K562 (cell line): ENCODE results near the gene CGREF1. TPM values are rescaled to one million over a fixed set of nuclear protein-coding genes. Genes with fewer than 3 reads are reported as not detected.

Experiments used
- CREBBP ChIP-seq: IDR thresholded peaks from one replicate; pipeline ENCODE4 v1.6.1; 2012; ENCODE audit warnings: low read depth, mild to moderate bottlenecking, control low read depth, inconsistent platforms, low read length
- HNRNPL ChIP-seq: fragments of 200-400 bp; formaldehyde crosslinking; IDR thresholded peaks from 2 replicates; pipeline ENCODE4 v1.6.1; 2017; ENCODE audit warnings: low read depth, mild to moderate bottlenecking, low read length
- PTRF ChIP-seq: fragments of 450-650 bp; IDR thresholded peaks from 2 replicates; pipeline ENCODE4 v1.6.1; 2016; ENCODE audit warnings: mild to moderate bottlenecking, missing genetic modification characterization, missing compliant biosample characterization
- TAF1 ChIP-seq: IDR thresholded peaks from 2 replicates; pipeline ENCODE4 v1.6.1; 2011; ENCODE audit warnings: mild to moderate bottlenecking, low read length, moderate library complexity; ENCODE audit not compliant: insufficient read depth, control insufficient read depth, severe bottlenecking; ENCODE audit errors: extremely low read depth
- ZBTB7A ChIP-seq: IDR thresholded peaks from 2 replicates; pipeline ENCODE4 v1.6.1; 2011; ENCODE audit warnings: low read depth, mild to moderate bottlenecking, low read length, moderate library complexity, borderline replicate concordance; ENCODE audit not compliant: control insufficient read depth
- ZNF124 ChIP-seq: sonication (generic); formaldehyde crosslinking; IDR thresholded peaks from 2 replicates; pipeline ENCODE4 v1.8.1; 2022; ENCODE audit warnings: missing genetic modification reagents
- ZNF165 ChIP-seq: fragments of 250-450 bp; sonication (Bioruptor Pico); IDR thresholded peaks from 2 replicates; pipeline ENCODE4 v1.4.0; 2020; ENCODE audit warnings: borderline replicate concordance
- polyA plus RNA-seq, 8 experiments: library from polyadenylated mRNA; depleted of rRNA in 4 of 8; stranded (reverse) in 5 of 8; unstranded in 3 of 8; fragments of >200 nt; fragmentation: Nextera tagmentation in 2 of 8; fragmentation: Illumina TruSeq in 1 of 8; extraction: Ambion mirVana in 2 of 8; extraction: Trizol in 1 of 8; gene quantifications; 2 replicates each; pipeline versions ENCODE4 v1.2.1 to v1.2.3, GENCODE V29; 2011 to 2014; ENCODE audit warnings: inconsistent platforms in 1 of 8, missing spikeins in 1 of 8
- total RNA-seq, 7 experiments: library from RNA; depleted of rRNA in 6 of 7; stranded (reverse); fragments of >200 nt in 6 of 7; fragmentation: Illumina TruSeq in 2 of 7; extraction: Trizol in 2 of 7; gene quantifications; 2 replicates each; pipeline versions ENCODE4 v1.2.1 to v1.2.3, GENCODE V29; 2011 to 2021; ENCODE audit warnings: low replicate concordance in 1 of 7
- TF ChIP-seq, protein P1 (sequence below), 2 experiments: fragments of 450-650 bp; formaldehyde crosslinking in 1 of 2; IDR thresholded peaks; 2 replicates each; pipeline versions ENCODE4 v1.4.0 to v1.6.1; 2014 to 2020; ENCODE audit warnings: mild to moderate bottlenecking in 2 of 2, borderline replicate concordance in 1 of 2, low read depth in 1 of 2
- TF ChIP-seq, protein P2 (sequence below): fragments of 250-450 bp; sonication (Bioruptor Pico); IDR thresholded peaks from 2 replicates; pipeline ENCODE4 v1.4.0; 2020

The CGREF1 gene
- total and polyA plus RNA-seq, 9 of the 15 experiments (the other 6 are each of a cell fraction or from before 2014, with no cell fraction given): 0.07 to 0.50 (median 0.37) TPM

DNA sequence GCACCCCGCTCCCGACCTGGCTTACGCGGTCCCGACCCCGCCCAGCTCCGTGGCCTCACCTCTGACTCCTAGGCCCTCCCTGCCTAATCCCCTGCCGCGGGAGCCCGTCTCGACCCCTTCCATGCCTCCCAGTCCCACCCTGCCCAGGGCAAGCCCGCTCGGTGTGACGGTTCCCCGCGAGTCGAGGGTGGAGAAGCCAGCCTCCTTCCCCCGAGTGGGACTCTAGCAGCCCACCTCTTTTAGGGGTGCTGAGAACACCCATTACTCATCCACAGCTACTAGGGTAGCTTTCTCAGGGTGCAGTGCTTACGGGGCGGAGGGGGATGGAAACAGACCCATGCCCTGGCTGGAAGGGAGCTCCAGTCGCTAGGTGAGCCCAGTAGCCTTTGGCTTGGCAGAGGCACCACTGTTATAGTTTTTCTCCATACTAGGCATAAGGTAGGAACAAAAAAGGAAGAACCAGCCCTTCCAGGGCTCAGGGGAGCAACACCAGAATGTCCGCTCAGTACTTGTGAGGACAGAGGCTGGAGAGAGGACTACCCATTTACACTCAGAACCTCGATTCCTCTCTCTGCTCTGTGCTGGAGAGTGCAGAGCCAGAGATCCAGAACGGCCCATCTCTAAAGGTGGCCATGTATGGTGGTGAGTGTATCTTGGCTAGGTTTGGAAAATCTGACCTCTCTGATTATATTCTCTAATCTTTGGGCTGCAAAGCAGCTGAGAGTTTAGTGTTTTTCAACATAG lies 66.9 kb downstream of the CGREF1 start (continued):
- TF ChIP-seq, protein P1, sequence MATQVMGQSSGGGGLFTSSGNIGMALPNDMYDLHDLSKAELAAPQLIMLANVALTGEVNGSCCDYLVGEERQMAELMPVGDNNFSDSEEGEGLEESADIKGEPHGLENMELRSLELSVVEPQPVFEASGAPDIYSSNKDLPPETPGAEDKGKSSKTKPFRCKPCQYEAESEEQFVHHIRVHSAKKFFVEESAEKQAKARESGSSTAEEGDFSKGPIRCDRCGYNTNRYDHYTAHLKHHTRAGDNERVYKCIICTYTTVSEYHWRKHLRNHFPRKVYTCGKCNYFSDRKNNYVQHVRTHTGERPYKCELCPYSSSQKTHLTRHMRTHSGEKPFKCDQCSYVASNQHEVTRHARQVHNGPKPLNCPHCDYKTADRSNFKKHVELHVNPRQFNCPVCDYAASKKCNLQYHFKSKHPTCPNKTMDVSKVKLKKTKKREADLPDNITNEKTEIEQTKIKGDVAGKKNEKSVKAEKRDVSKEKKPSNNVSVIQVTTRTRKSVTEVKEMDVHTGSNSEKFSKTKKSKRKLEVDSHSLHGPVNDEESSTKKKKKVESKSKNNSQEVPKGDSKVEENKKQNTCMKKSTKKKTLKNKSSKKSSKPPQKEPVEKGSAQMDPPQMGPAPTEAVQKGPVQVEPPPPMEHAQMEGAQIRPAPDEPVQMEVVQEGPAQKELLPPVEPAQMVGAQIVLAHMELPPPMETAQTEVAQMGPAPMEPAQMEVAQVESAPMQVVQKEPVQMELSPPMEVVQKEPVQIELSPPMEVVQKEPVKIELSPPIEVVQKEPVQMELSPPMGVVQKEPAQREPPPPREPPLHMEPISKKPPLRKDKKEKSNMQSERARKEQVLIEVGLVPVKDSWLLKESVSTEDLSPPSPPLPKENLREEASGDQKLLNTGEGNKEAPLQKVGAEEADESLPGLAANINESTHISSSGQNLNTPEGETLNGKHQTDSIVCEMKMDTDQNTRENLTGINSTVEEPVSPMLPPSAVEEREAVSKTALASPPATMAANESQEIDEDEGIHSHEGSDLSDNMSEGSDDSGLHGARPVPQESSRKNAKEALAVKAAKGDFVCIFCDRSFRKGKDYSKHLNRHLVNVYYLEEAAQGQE (IDR thresholded peaks at IDR 0.05; ENCODE audit: borderline replicate concordance): no peak; the same call in 1 of the 2 replicates
- TF ChIP-seq, protein P1 (CRISPR knock-in tag; IDR thresholded peaks at IDR 0.05; ENCODE audit: low read depth): 0 out of 2 replicates have a peak, but pooled peaks have one; percentile 20
- TF ChIP-seq CREBBP: no peak
- TF ChIP-seq ZNF124 (CRISPR knock-in tag): no peak
- TF ChIP-seq, protein P2, sequence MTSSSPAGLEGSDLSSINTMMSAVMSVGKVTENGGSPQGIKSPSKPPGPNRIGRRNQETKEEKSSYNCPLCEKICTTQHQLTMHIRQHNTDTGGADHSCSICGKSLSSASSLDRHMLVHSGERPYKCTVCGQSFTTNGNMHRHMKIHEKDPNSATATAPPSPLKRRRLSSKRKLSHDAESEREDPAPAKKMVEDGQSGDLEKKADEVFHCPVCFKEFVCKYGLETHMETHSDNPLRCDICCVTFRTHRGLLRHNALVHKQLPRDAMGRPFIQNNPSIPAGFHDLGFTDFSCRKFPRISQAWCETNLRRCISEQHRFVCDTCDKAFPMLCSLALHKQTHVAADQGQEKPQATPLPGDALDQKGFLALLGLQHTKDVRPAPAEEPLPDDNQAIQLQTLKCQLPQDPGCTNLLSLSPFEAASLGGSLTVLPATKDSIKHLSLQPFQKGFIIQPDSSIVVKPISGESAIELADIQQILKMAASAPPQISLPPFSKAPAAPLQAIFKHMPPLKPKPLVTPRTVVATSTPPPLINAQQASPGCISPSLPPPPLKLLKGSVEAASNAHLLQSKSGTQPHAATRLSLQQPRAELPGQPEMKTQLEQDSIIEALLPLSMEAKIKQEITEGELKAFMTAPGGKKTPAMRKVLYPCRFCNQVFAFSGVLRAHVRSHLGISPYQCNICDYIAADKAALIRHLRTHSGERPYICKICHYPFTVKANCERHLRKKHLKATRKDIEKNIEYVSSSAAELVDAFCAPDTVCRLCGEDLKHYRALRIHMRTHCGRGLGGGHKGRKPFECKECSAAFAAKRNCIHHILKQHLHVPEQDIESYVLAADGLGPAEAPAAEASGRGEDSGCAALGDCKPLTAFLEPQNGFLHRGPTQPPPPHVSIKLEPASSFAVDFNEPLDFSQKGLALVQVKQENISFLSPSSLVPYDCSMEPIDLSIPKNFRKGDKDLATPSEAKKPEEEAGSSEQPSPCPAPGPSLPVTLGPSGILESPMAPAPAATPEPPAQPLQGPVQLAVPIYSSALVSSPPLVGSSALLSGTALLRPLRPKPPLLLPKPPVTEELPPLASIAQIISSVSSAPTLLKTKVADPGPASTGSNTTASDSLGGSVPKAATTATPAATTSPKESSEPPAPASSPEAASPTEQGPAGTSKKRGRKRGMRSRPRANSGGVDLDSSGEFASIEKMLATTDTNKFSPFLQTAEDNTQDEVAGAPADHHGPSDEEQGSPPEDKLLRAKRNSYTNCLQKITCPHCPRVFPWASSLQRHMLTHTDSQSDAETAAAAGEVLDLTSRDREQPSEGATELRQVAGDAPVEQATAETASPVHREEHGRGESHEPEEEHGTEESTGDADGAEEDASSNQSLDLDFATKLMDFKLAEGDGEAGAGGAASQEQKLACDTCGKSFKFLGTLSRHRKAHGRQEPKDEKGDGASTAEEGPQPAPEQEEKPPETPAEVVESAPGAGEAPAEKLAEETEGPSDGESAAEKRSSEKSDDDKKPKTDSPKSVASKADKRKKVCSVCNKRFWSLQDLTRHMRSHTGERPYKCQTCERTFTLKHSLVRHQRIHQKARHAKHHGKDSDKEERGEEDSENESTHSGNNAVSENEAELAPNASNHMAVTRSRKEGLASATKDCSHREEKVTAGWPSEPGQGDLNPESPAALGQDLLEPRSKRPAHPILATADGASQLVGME (CRISPR knock-in tag): peak; percentile 68; the same call in 1 of the 2 replicates
- no peak for TF ChIP-seq HNRNPL
- 0 out of 2 replicates have a peak, but pooled peaks have one; percentile 51 for TF ChIP-seq ZBTB7A
- no peak for TF ChIP-seq TAF1
- TF ChIP-seq PTRF (tag): no peak
- no peak for TF ChIP-seq ZNF165
